ENCODE data around the gene SELENOW.

Gene SELENOW

GRCh38 chr19:47826800-47827199 lies 48.3 kb downstream of the SELENOW start:
- DNase-seq: no peak

- no peak for DNase-seq
Measured at GRCh38 chr19:47832723-47833122, 54.2 kb downstream of the SELENOW start.
